GM18505 (cell line): Measurements from ENCODE around the gene RNF214.

Experiments
- ATAC-seq: cut with Tn5 transposase; IDR thresholded peaks from one replicate; pipeline ENCODE4 v1.9.1; 2021; ENCODE audit not compliant: unreplicated experiment
- POLR2A ChIP-seq: IDR thresholded peaks from 4 replicates; pipeline ENCODE4 v1.6.1; 2011; ENCODE audit warnings: borderline replicate concordance; ENCODE audit not compliant: insufficient read depth, insufficient read length; ENCODE audit errors: extremely low read depth

Gene RNF214

DNA sequence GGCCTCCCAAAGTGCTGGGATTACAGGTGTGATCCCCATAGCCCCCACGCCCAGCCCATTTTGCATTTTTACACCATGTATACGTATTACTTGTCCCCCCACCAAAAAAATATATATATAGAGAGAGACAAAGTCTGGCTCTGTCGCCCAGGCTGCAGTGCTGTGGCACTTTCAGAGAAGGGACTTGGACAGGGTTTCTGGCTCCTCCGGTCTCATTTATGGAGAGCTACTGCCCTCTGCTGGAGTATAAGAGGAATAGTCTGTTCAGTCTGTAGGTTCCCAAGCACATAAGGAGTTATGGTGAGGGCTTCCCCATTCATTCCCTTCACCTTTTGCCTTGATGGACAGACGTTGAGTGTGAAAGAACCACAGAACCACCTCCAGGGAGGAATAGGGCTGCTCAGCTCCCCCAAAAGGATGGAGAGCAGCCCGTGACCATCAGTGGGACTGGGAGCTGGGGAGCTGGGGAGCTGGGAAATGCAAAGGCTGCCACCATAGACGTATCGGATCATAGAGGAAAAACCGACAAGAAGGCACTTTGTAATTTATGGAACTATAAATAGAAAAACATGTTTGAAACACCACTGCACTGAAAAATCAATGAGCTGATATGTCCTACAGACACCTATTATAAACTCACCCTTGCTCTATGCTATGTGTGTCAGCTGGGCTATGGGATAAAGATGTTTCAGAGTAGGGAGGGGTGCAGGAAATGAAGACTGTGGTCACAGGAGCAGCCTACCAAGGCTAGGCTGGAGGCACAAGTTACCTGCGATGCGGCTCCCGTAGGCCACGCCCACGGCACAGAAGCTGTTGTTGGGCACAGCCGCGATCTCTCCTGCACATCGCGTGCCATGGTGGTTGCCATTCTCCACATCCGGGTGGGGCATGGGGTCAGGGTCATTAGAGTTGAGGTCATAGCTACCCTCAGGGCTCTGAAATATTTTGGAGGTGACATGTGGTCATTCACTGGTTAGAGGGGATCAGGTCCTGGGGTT, 5.8 kb upstream of the RNF214 start:
- ATAC-seq = no peak
- TF ChIP-seq POLR2A = no peak

GRCh38 chr11:117228091-117228490, 4.4 kb upstream of the RNF214 start:
- no peak for ATAC-seq
- TF ChIP-seq POLR2A = no peak

- ATAC-seq = no peak
- no peak for TF ChIP-seq POLR2A
Observed at GRCh38 chr11:117229411-117229810, 3.1 kb upstream of the RNF214 start.

DNA sequence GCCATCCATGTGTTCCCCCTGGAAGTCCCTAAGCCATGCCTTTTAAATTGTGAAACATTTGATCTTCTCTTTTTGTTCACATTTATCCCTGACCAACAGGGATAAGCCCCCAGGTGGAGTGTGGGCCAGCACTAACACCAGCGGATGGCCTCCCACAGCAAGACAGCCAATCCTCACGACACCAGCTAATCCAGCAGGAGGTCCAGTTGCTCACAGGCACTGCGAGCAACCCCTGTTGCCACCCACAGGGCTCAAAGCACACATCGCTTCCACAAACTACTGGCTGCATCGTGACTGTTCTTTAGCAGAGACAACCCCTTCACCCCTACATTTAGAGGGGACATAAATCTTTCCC, 2.6 kb upstream of the RNF214 start:
- ATAC-seq = no peak
- no peak for TF ChIP-seq POLR2A

DNA sequence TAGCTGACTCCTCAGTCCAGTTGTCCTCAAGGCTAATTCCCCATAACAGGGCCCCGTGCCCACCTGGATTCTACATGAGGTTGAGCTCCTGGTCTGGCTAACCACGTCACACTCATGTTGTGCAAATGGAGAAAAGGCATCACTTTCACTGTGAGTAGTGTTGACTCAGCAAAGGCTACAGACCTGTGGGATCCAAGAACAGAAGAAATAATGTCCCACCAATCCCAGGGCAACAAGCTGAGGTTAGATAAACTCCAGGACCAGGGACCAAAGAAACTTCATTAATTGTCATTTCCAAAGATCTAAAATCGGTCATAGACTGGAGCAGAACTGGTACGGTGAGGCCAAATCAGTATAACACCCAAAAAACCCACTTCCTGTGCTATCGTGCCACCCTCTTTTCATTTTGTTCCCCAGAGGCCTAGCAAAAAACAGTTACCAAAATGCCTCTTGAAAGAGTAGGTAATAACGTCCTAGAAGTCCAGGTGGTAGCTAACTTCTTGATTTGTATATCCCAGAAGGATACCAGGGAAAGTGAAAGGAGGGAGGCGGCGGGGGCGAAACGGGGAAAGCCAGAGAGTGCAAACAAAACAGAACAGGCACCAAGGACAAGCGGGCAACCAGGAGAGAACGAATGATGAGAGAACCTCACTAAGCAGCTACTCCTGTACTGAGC, 2.0 kb upstream of the RNF214 start:
- ATAC-seq = no peak
- peak; percentile 14 for TF ChIP-seq POLR2A

- ATAC-seq = no peak
- TF ChIP-seq POLR2A = no peak
Observed at GRCh38 chr11:117230999-117231841, 1.3 kb upstream of the RNF214 start.

DNA sequence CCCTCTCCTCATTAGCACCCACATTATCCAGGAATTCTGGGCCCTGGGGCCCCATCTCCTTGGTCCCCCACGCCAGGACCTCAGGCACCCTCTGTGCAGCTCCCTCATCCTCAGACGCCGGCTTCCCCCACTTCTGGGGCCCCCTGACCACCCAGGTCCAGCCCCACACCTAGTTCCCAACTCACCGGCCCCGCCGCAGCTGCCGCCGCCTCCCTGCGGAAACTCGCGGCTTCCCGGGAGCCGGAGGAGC, 704 bp upstream of the RNF214 start, which contains the start of gene PCSK7:
Gene PCSK7, minus strand, starts transcription at position 232 of the 250 bp plus-strand sequence. CDS start 2,229 bp downstream, outside the sequence.
- no peak for ATAC-seq
- no peak for TF ChIP-seq POLR2A

DNA sequence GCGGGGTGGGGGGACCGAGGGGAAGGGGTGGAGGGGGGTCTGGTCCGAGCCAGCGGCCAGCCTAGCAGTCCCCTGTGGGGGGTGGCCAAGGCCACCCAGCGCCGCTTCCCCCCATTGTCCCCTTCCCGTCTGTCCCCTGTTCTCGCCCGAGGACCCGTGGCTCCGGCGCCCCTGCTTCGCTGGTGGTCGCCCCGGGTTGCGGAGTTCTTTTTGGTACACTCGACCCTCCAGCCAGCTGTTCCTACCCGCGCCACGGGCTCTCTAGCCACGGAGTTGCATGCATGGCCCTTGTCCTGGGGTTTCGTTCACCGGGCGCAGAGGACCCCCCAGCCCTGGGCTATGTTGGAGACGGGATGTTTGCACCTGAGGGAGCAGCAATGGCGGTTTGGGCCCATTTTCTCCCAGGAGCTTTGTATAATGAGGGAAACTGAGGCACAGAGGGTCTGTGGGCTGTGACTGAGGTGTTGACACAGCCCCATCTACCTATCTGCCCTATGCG, 489 bp downstream of the RNF214 start:
- ATAC-seq = peak; percentile 5
- no peak for TF ChIP-seq POLR2A

GRCh38 chr11:117238221-117238620, 5.8 kb downstream of the RNF214 start:
- TF ChIP-seq POLR2A = no peak
- ATAC-seq = no peak

GRCh38 chr11:117239295-117239694, 6.8 kb downstream of the RNF214 start:
- ATAC-seq = no peak
- no peak for TF ChIP-seq POLR2A

GRCh38 chr11:117248341-117248740, 15.9 kb downstream of the RNF214 start:
- TF ChIP-seq POLR2A = no peak

DNA sequence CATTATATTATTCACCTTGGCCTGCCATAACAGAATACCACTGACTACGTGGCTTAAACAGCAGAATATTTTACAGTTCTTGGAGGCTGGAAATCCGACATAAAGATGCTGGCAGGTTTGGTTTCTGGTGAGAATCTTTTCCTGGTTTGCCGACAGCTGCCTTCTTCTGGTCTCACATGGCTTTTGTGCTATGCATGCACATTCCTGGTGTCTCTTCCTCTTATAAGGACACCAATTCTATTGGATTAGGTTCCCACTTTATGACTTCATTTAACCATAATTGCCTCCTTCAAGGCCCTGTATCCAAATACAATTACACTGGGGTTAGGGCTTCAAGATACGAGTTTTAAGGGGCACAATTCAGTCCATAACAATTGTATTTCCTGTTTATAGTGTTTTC, 17.1 kb downstream of the RNF214 start:
- no peak for TF ChIP-seq POLR2A
- ATAC-seq = no peak

More at GRCh38 chr11:117248341-117248740, 15.9 kb downstream of the RNF214 start:
- no peak for ATAC-seq

DNA sequence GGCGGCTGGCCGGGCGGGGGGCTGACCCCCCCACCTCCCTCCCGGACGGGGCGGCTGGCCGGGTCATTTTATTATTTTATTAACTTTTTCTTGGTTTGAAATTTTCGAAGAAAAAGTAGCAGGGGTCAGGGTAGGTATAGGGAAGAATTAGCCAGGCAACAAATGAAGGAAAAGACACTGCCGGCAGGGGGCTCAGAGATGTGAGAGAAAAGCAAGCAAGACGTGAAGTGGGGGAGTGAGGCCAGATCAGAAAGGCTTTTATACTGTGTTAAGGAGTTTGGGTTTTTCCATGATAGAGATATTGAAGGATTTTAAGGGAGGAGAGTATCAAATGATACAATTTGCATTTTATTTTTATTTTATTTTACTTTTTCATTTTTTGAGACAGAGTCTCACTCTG, 19.0 kb downstream of the RNF214 start:
- no peak for TF ChIP-seq POLR2A
- no peak for ATAC-seq
